K562 (cell line): ENCODE measurements around the gene B3GALT4. TPM values are rescaled to one million over a fixed set of nuclear protein-coding genes. Genes with fewer than 3 reads are reported as not detected.

ENCODE experiments used
- ETS1 ChIP-seq: conservative IDR thresholded peaks from 2 replicates; pipeline ENCODE4 v1.6.1; 2011; ENCODE audit warnings: low read depth, mild to moderate bottlenecking, low read length; ENCODE audit not compliant: control insufficient read depth
- ZBTB40 ChIP-seq, 2 experiments: fragments of 450-650 bp in 1 of 2; sonication (generic) in 1 of 2; formaldehyde crosslinking in 1 of 2; IDR thresholded peaks; 2 replicates each; pipeline versions ENCODE4 v1.7.1 to v1.9.0; 2016 to 2022; ENCODE audit warnings: inconsistent platforms in 1 of 2, mild to moderate bottlenecking in 1 of 2, missing genetic modification reagents in 1 of 2
- polyA plus RNA-seq, 8 experiments: library from polyadenylated mRNA; depleted of rRNA in 4 of 8; stranded (reverse) in 5 of 8; unstranded in 3 of 8; fragments of >200 nt; fragmentation: Nextera tagmentation in 2 of 8; fragmentation: Illumina TruSeq in 1 of 8; extraction: Ambion mirVana in 2 of 8; extraction: Trizol in 1 of 8; gene quantifications; 2 replicates each; pipeline versions ENCODE4 v1.2.1 to v1.2.3, GENCODE V29; 2011 to 2014; ENCODE audit warnings: inconsistent platforms in 1 of 8, missing spikeins in 1 of 8
- total RNA-seq, 7 experiments: library from RNA; depleted of rRNA in 6 of 7; stranded (reverse); fragments of >200 nt in 6 of 7; fragmentation: Illumina TruSeq in 2 of 7; extraction: Trizol in 2 of 7; gene quantifications; 2 replicates each; pipeline versions ENCODE4 v1.2.1 to v1.2.3, GENCODE V29; 2011 to 2021; ENCODE audit warnings: low replicate concordance in 1 of 7

Gene B3GALT4
- total and polyA plus RNA-seq, 9 of the 15 experiments (the other 6 are each of a cell fraction or from before 2014, with no cell fraction given): 0.11 to 1.3 (median 0.53) TPM; not detected in 1

DNA sequence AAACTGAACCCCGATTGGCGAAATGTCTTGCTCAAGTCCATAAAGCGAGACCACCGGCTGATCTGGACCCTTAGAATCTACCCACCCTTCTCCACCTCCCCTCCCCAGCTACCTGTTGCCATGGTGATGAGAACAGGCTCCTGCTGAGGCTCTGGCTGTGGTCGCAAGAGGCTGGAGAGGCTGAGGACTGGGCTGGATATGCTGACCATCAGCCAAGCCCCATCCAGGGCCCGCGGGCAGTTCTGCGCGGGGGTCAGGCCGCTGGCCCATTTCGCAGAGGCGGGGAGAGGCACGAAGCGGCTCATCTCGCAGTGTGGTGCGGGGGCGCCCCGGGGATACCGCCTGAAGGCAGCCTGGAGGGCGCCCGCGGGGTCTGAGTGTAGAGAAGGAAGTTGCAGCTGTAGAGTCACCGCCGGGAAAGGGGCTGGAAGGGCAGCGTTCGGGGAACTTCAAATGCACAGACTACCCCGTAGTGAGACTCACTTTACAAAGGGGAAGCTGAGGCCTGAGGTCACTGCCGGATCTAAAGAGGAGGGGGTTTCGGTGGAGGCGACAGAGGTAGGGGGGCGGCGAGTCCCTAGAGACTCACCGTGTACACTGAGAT lies 36.3 kb downstream of the B3GALT4 start (continued):
- TF ChIP-seq ZBTB40 (IDR thresholded peaks at IDR 0.05) (peak; percentile 12; the same call in 1 of the 2 replicates), ZBTB40 (CRISPR knock-in tag; IDR thresholded peaks at IDR 0.05) (no peak), ETS1 (no peak)
